HepG2 (cell line): Measurements from ENCODE around the gene TMED6. TPM values are rescaled to one million over a fixed set of nuclear protein-coding genes. Genes with fewer than 3 reads are reported as not detected.

Source experiments
- ATAC-seq: fragments of 200-7000 bp; cut with Tn5 transposase; 3 replicates; pipeline ENCODE4 v1.9.1; 2020; ENCODE audit warnings: mild to moderate bottlenecking, moderate library complexity
- BruUV-seq: library from RNA; stranded (reverse); fragments of 400-500 nt; replicated peaks from 2 replicates; lab custom pipeline; 2021; lab: Mats Ljungman, UMichigan
- CTCF ChIA-PET: fragments of 300-600 bp; formaldehyde crosslinking; extraction: SDS; loops from one replicate; lab custom pipeline; 2021; ENCODE audit warnings: low total read pairs, inconsistent platforms, low intra/inter-chr PET ratio; lab: Yijun Ruan, JAX
- POLR2A ChIA-PET: fragments of 350-600 bp; sonication (Branson Sonifier 250); formaldehyde crosslinking; loops from one replicate; lab custom pipeline; 2020; ENCODE audit warnings: antibody characterized with exemption, inconsistent platforms; lab: Yijun Ruan, JAX
- DNase-seq: peaks from one replicate; pipeline ENCODE4 v3.0.0-alpha.2; 2015; ENCODE audit warnings: low spot score
- FAIRE-seq: peaks from 3 replicates; lab custom pipeline; 2011; peaks lifted over from hg19 to GRCh38; lab: Jason Lieb, UNC
- H2AFZ ChIP-seq: one replicate; pipeline ENCODE4 v1.6.1; 2011; ENCODE audit warnings: low read length, inconsistent platforms
- H3K27ac ChIP-seq: fragments of 300-600 bp; 3 replicates; pipeline ENCODE4 v1.8.0; 2011; ENCODE audit warnings: mixed run types, mild to moderate bottlenecking, mixed read lengths, low read length, inconsistent platforms; ENCODE audit not compliant: insufficient read depth; ENCODE audit errors: extremely low read length
- H3K27me3 ChIP-seq, 2 experiments: fragments of 200-600 bp in 1 of 2; 2 replicates in 1 of 2; 3 replicates in 1 of 2; pipeline versions ENCODE4 v1.6.0 to v1.8.0; 2011; ENCODE audit warnings: low read length in 2 of 2, mild to moderate bottlenecking in 2 of 2, moderate library complexity in 2 of 2, inconsistent platforms in 1 of 2; ENCODE audit not compliant: insufficient read depth in 2 of 2, control insufficient read depth in 1 of 2
- H3K36me3 ChIP-seq, 2 experiments: fragments of 200-600 bp in 1 of 2; replicated peaks in 1 of 2; 2 replicates in 1 of 2; 3 replicates in 1 of 2; pipeline versions ENCODE4 v1.5.1 to v1.8.0; 2011; ENCODE audit warnings: low read length in 2 of 2, inconsistent platforms in 1 of 2; ENCODE audit not compliant: insufficient read depth in 2 of 2, control insufficient read depth in 1 of 2
- H3K4me1 ChIP-seq: 2 replicates; pipeline ENCODE4 v1.5.1; 2012; ENCODE audit warnings: low read length, inconsistent platforms; ENCODE audit not compliant: insufficient read depth
- H3K4me2 ChIP-seq: 2 replicates; pipeline ENCODE4 v1.6.0; 2011; ENCODE audit warnings: low read depth, low read length, inconsistent platforms
- H3K4me3 ChIP-seq, 3 experiments: fragments of 200-600 bp in 1 of 3; sonication (generic), shearing (Covaris generic) in 1 of 3; replicated peaks in 1 of 3; 2 replicates each; pipeline ENCODE4 v1.5.1; 2011 to 2016; ENCODE audit warnings: low read length in 3 of 3, inconsistent platforms in 2 of 3, low read depth in 2 of 3, mild to moderate bottlenecking in 2 of 3, control low read depth in 1 of 3, mixed read lengths in 1 of 3; ENCODE audit not compliant: insufficient read depth in 1 of 3
- H3K79me2 ChIP-seq: one replicate; pipeline ENCODE4 v1.6.1; 2011; ENCODE audit warnings: low read length, inconsistent platforms; ENCODE audit not compliant: insufficient read depth
- H3K9ac ChIP-seq: 2 replicates; pipeline ENCODE4 v1.6.0; 2011; ENCODE audit warnings: mild to moderate bottlenecking, low read depth, low read length, inconsistent platforms; ENCODE audit not compliant: insufficient read depth
- H3K9me3 ChIP-seq: 2 replicates; pipeline ENCODE4 v1.5.1; 2012; ENCODE audit warnings: mild to moderate bottlenecking, low read length
- H4K20me1 ChIP-seq: 2 replicates; pipeline ENCODE4 v1.6.0; 2011; ENCODE audit warnings: inconsistent platforms, mild to moderate bottlenecking, low read length, moderate library complexity; ENCODE audit not compliant: insufficient read depth
- ARNT2 ChIP-seq: sonication (generic); formaldehyde crosslinking; IDR thresholded peaks from 2 replicates; pipeline ENCODE4 v1.8.0; 2022; ENCODE audit warnings: mild to moderate bottlenecking, low read depth, missing genetic modification reagents, moderate library complexity
- ETV5 ChIP-seq: IDR thresholded peaks from 2 replicates; pipeline ENCODE4 v1.6.1; 2018; ENCODE audit warnings: missing biosample characterization, missing genetic modification reagents, inconsistent platforms, borderline replicate concordance
- SRSF9 ChIP-seq: fragments of 200-400 bp; formaldehyde crosslinking; IDR thresholded peaks from 2 replicates; pipeline ENCODE4 v1.6.1; 2018; ENCODE audit warnings: borderline replicate concordance, mild to moderate bottlenecking, low read depth, low read length; ENCODE audit not compliant: insufficient read depth, poor library complexity, severe bottlenecking
- TCF7 ChIP-seq: sonication (generic); IDR thresholded peaks from 2 replicates; pipeline ENCODE4 v1.6.1; 2016; ENCODE audit warnings: antibody characterized with exemption, low read depth
- TCF7L2 ChIP-seq: IDR thresholded peaks from 2 replicates; pipeline ENCODE4 v1.6.1; 2011; ENCODE audit warnings: mild to moderate bottlenecking, low read depth, low read length, moderate library complexity
- ZNF225 ChIP-seq: sonication (generic); formaldehyde crosslinking; IDR thresholded peaks from 2 replicates; pipeline ENCODE4 v1.4.0; 2020; ENCODE audit warnings: mild to moderate bottlenecking, missing genetic modification reagents
- ZNF451 ChIP-seq: sonication (generic); formaldehyde crosslinking; IDR thresholded peaks from 2 replicates; pipeline ENCODE4 v1.5.0; 2020; ENCODE audit warnings: mild to moderate bottlenecking, missing genetic modification reagents
- ZSCAN12 ChIP-seq: sonication (generic); formaldehyde crosslinking; IDR thresholded peaks from 2 replicates; pipeline ENCODE4 v1.9.0; 2021; ENCODE audit warnings: mild to moderate bottlenecking, missing genetic modification reagents
- WGBS: methylation state at CpG from one replicate; pipeline ENCODE4 v1.1.6; 2017; ENCODE audit warnings: low lambda C conversion rate; 5-methylcytosine and 5-hydroxymethylcytosine counted together
- in situ Hi-C: cut with HindIII; loops from 2 replicates; pipeline ENCODE4 v1.10.0; 2017; ENCODE audit warnings: low pct_unique_long_range_greater_than_20kb; ENCODE audit not compliant: extremely low pct_ligation_motif_present
- intact Hi-C: fragments of 100-400 bp; cut with micrococcal nuclease; formaldehyde crosslinking; loops from one replicate; pipeline ENCODE4 v1.10.0; 2022; ENCODE audit not compliant: unreplicated experiment
- polyA plus RNA-seq, 8 experiments: library from polyadenylated mRNA; depleted of rRNA in 3 of 8; stranded (reverse) in 7 of 8; unstranded in 1 of 8; fragments of >200 nt; fragmentation: Illumina TruSeq in 4 of 8; extraction: Trizol in 4 of 8; gene quantifications; 2 replicates each; pipeline versions ENCODE4 v1.2.1 to v1.2.3, GENCODE V29; 2011 to 2016; ENCODE audit warnings: low read depth in 4 of 8, missing spikeins in 1 of 8, mixed read lengths in 1 of 8; ENCODE audit not compliant: insufficient read depth in 1 of 8
- total RNA-seq, 5 experiments: library from RNA; depleted of rRNA; stranded (reverse); fragments of >200 nt; fragmentation: Illumina TruSeq; extraction: Trizol; gene quantifications; 2 replicates each; pipeline ENCODE4 v1.2.3, GENCODE V29; 2016; ENCODE audit warnings: low read depth in 1 of 5
- TF ChIP-seq, protein P1 (sequence below): sonication (generic); formaldehyde crosslinking; IDR thresholded peaks from 2 replicates; pipeline ENCODE4 v1.5.1; 2020; ENCODE audit warnings: missing genetic modification reagents, mild to moderate bottlenecking, borderline replicate concordance
- TF ChIP-seq, protein P2 (sequence below): sonication (generic); formaldehyde crosslinking; IDR thresholded peaks from 2 replicates; pipeline ENCODE4 v1.4.0; 2020; ENCODE audit warnings: missing genetic modification reagents

The TMED6 gene
- total and polyA plus RNA-seq, 2 of the 13 experiments (the other 11 are each of a cell fraction or from before 2014, with no cell fraction given) = 9.8 to 14.4 TPM

- in situ Hi-C loops = no loop called here
- Histone ChIP-seq H3K9me3 (no peaks in the 10 kb centered on the region), H3K27ac (no peak overlapping the region), H3K79me2 (peaks cover 4% of the 10 kb centered on the region), H3K4me1 (peaks cover 9% of the 10 kb centered on the region), H3K27me3 (no peaks in the 10 kb centered on the region), H3K4me3 (no peak overlapping the region), H3K36me3 (peaks cover 2 to 4% of the 10 kb centered on the region in 2 experiments; a peak in 3 of 5 replicates), H3K9ac (no peak overlapping the region), H4K20me1 (0 out of 2 replicates have a peak, but pooled peaks cover 3% of the 10 kb centered on the region), H3K4me2 (no peak overlapping the region), H2AFZ (no peak overlapping the region)
- TF ChIP-seq TCF7 (peak; percentile 41; the same call in 1 of the 2 replicates), ZNF225 (CRISPR knock-in tag) (no peak)
- ChIA-PET CTCF (no interaction called here), POLR2A (no interaction called here)
- no peak for DNase-seq
- 76% methylated on average over 1 of the region's 1 CpG for WGBS
- ATAC-seq = no peak
- FAIRE-seq = no peak
- no TSS peak for BruUV-seq
- intact Hi-C loops = no loop called here
Observed at GRCh38 chr16:69307091-69307490, 44.5 kb downstream of the TMED6 start.

DNA sequence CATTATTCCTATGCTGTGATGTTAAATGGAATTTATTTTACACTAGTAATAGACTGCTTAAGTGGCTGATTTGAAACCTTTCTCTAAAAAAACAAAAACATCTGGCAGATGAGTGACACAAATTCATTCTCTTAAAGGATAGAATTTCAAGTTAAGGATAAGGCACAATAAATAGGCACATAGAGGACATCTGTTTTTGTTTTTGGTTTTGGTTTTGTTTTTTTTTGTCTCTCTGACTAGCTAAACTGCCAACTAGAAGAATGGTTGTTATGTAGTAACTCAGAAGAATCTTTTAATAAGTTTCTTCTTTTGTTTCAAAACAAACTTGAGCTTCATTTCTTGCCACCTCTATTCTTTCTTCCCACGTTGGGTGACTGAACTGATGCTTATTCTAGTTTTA lies 45.6 kb downstream of the TMED6 start:
- no peaks in the 10 kb centered on the region for H3K79me2 ChIP-seq
- no peak overlapping the region for H2AFZ ChIP-seq
- in situ Hi-C loops (no loop called here), intact Hi-C loops (no loop called here)
- no peak overlapping the region for H3K9ac ChIP-seq
- no peak for FAIRE-seq
- no peak overlapping the region for H3K4me3 ChIP-seq
- no peak for DNase-seq
- H3K36me3 ChIP-seq = peaks cover 8 to 14% of the 10 kb centered on the region in 2 experiments; a peak in 4 of 5 replicates
- no peaks in the 10 kb centered on the region for H3K27me3 ChIP-seq
- no peaks in the 10 kb centered on the region for H4K20me1 ChIP-seq
- CTCF ChIA-PET = no interaction called here
- H3K4me1 ChIP-seq = peaks cover 7% of the 10 kb centered on the region
- no peak overlapping the region for H3K4me2 ChIP-seq
- TF ChIP-seq TCF7L2 = no peak
- TF ChIP-seq, protein P1, sequence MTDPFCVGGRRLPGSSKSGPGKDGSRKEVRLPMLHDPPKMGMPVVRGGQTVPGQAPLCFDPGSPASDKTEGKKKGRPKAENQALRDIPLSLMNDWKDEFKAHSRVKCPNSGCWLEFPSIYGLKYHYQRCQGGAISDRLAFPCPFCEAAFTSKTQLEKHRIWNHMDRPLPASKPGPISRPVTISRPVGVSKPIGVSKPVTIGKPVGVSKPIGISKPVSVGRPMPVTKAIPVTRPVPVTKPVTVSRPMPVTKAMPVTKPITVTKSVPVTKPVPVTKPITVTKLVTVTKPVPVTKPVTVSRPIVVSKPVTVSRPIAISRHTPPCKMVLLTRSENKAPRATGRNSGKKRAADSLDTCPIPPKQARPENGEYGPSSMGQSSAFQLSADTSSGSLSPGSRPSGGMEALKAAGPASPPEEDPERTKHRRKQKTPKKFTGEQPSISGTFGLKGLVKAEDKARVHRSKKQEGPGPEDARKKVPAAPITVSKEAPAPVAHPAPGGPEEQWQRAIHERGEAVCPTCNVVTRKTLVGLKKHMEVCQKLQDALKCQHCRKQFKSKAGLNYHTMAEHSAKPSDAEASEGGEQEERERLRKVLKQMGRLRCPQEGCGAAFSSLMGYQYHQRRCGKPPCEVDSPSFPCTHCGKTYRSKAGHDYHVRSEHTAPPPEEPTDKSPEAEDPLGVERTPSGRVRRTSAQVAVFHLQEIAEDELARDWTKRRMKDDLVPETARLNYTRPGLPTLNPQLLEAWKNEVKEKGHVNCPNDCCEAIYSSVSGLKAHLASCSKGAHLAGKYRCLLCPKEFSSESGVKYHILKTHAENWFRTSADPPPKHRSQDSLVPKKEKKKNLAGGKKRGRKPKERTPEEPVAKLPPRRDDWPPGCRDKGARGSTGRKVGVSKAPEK (CRISPR knock-in tag) = no peak
- TF ChIP-seq, protein P2, sequence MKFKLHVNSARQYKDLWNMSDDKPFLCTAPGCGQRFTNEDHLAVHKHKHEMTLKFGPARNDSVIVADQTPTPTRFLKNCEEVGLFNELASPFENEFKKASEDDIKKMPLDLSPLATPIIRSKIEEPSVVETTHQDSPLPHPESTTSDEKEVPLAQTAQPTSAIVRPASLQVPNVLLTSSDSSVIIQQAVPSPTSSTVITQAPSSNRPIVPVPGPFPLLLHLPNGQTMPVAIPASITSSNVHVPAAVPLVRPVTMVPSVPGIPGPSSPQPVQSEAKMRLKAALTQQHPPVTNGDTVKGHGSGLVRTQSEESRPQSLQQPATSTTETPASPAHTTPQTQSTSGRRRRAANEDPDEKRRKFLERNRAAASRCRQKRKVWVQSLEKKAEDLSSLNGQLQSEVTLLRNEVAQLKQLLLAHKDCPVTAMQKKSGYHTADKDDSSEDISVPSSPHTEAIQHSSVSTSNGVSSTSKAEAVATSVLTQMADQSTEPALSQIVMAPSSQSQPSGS (CRISPR knock-in tag) = no peak
- no peak for TF ChIP-seq ZNF451 (CRISPR knock-in tag)
- no peak for TF ChIP-seq SRSF9
- no peak for TF ChIP-seq ZSCAN12 (CRISPR knock-in tag)
- TF ChIP-seq ARNT2 (CRISPR knock-in tag) = no peak
- no peak for TF ChIP-seq ETV5 (CRISPR knock-in tag)
- TF ChIP-seq, all 625 proteins: peak for 0
- Histone ChIP-seq H3K9me3 (no peaks in the 10 kb centered on the region), H3K27ac (no peak overlapping the region)
- ATAC-seq = no peak
- 86% methylated on average over 1 of the region's 1 CpG for WGBS
- POLR2A ChIA-PET = no interaction called here
- BruUV-seq = no TSS peak
